Left lung (tissue), 10 donors: Measurements from ENCODE around the gene ACVR1B. TPM values are rescaled to one million over a fixed set of nuclear protein-coding genes. Genes with fewer than 3 reads are reported as not detected.

Experiments
- ATAC-seq: fragments of 200-7000 bp; cut with Tn5 transposase; one replicate; pipeline ENCODE4 v1.9.1; 2020; ENCODE audit warnings: moderate library complexity
- DNase-seq, 4 donors: peaks; one replicate each; pipeline ENCODE4 v3.0.0-alpha.2; 2013 to 2020
- H3K27ac ChIP-seq, 2 donors: fragments of 200-600 bp; sonication (generic) in 1 of 2; one replicate each; pipeline versions ENCODE4 v1.5.0 to v1.8.0; 2020 to 2021
- H3K27me3 ChIP-seq, 2 donors: fragments of 200-600 bp; sonication (generic) in 1 of 2; one replicate each; pipeline versions ENCODE4 v1.5.0 to v1.8.0; 2020 to 2021
- H3K36me3 ChIP-seq, 2 donors: fragments of 200-600 bp; sonication (generic) in 1 of 2; one replicate each; pipeline versions ENCODE4 v1.5.0 to v1.8.0; 2020 to 2021
- H3K4me1 ChIP-seq, 2 donors: fragments of 200-600 bp; one replicate each; pipeline ENCODE4 v1.8.0; 2021
- H3K4me3 ChIP-seq, 2 donors: fragments of 200-600 bp; sonication (generic) in 1 of 2; one replicate each; pipeline versions ENCODE4 v1.5.0 to v1.8.0; 2020 to 2021; ENCODE audit warnings: mild to moderate bottlenecking in 1 of 2
- H3K9me3 ChIP-seq, 2 donors: fragments of 200-600 bp; sonication (generic) in 1 of 2; one replicate each; pipeline versions ENCODE4 v1.5.0 to v1.8.0; 2020 to 2021
- intact Hi-C, 2 donors: fragments of 100-400 bp; cut with DNase I; formaldehyde crosslinking; loops; one replicate each; pipeline versions ENCODE4 v1.11.2 to v1.14.2; 2022
- polyA plus RNA-seq, 6 donors: library from polyadenylated mRNA; unstranded; fragments of 120-200 nt; gene quantifications; one replicate each; pipeline ENCODE4 v1.2.1, GENCODE V29; 2013; ENCODE audit not compliant: insufficient read length in 6 of 6
- total RNA-seq, 2 donors: library from RNA; stranded (reverse); fragmentation: NEBNext Ultra II Directional; extraction: Animal tissue kit (Norgen Biotek cat#: 25700); gene quantifications; one replicate each; pipeline ENCODE4 v1.2.1, GENCODE V29; 2021
- TF ChIP-seq, protein P1 (sequence below), 2 donors: fragments of 200-600 bp; sonication (generic) in 1 of 2; IDR thresholded peaks; one replicate each; pipeline versions ENCODE4 v1.5.0 to v1.8.0; 2021; ENCODE audit warnings: antibody characterized with exemption in 2 of 2
- donor health status: DM: no; HTN: yes; CAD: no.
- donor health status: DM: no; HTN: no; CAD: no.

The ACVR1B gene
- total and polyA plus RNA-seq, 8 donors, result 13.2 to 26.6 (median 16.5) TPM

DNA sequence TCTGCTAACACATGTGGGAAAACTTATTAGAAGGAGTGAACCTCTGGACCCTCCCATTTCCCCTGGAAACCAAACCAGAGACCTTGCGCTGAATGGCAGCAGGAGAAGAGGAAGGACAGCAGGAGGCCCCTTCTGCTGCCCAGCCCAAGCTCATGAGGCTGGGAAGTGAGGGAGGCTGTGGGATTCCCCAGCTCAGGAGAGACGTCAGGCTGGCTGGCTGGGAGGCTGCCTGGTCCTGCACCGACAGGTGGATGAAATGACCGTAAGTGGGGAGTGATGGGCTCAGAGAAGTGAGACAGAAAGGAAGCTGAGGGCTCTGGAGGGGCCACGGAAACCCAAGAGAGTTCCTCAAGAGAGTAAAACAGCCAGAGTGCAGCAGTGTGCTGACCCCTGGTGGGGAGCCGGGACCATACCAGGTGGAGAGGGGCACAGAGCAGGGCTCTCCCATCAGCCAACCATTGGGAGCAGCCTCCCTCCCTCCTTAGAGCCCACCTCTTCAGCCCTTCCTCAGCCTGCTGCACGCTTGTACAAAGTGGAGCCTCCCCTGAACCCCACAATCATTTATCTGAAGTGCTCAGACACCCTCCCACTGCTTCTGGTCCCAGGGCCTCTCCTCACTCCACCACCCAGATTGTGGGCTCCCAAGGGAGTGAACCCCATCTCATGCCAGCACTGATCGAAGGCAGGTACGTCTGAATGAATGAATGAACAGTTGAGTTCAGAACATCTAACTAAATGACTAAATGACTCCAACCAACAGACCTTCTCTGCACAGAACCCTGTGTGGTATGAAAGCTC is 69.2 kb downstream of the ACVR1B start:
- peaks cover 0 to 17% of the 10 kb centered on the region in 2 donors for H3K27me3 ChIP-seq
- DNase-seq (peak in 1 of 4 donors; percentile 65), ATAC-seq (peak; percentile 9)
- H3K36me3 ChIP-seq, result peaks cover 0 to 3% of the 10 kb centered on the region in 2 donors
- H3K27ac ChIP-seq, result no peak overlapping the region
- H3K9me3 ChIP-seq, result no peaks in the 10 kb centered on the region
- intact Hi-C loops, result loop anchor here in 1 of 2 donors (10.0 kb wide), 1 partner anchor 104 kb away; no protein-coding TSS in a partner anchor
- no peak overlapping the region for H3K4me3 ChIP-seq
- peaks cover 3 to 41% of the 10 kb centered on the region in 2 donors for H3K4me1 ChIP-seq
- TF ChIP-seq, protein P1, sequence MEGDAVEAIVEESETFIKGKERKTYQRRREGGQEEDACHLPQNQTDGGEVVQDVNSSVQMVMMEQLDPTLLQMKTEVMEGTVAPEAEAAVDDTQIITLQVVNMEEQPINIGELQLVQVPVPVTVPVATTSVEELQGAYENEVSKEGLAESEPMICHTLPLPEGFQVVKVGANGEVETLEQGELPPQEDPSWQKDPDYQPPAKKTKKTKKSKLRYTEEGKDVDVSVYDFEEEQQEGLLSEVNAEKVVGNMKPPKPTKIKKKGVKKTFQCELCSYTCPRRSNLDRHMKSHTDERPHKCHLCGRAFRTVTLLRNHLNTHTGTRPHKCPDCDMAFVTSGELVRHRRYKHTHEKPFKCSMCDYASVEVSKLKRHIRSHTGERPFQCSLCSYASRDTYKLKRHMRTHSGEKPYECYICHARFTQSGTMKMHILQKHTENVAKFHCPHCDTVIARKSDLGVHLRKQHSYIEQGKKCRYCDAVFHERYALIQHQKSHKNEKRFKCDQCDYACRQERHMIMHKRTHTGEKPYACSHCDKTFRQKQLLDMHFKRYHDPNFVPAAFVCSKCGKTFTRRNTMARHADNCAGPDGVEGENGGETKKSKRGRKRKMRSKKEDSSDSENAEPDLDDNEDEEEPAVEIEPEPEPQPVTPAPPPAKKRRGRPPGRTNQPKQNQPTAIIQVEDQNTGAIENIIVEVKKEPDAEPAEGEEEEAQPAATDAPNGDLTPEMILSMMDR (IDR thresholded peaks at IDR 0.05), result peak; percentile 62 to 64

DNA sequence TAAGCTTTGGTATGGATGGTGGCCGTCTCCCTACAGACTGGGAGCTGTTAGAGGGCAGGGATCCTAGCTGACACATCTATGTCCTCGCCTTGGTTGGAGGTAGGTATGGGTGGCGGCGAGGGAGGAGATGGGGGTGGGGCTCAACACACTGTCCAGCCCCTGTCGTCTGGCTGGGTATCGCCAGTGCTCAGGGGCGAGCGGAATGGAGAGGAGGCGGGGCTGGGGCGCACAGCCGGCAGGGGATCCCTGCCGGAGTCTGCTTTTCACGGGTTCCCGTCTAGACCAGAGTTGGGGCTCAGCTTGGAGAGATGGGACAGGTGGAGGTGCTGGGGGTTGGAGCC is 71.3 kb downstream of the ACVR1B start:
- Histone ChIP-seq H3K27me3 (peaks cover 0 to 14% of the 10 kb centered on the region in 2 donors), H3K36me3 (no peaks in the 10 kb centered on the region), H3K9me3 (no peaks in the 10 kb centered on the region), H3K4me1 (peaks cover 3 to 48% of the 10 kb centered on the region in 2 donors), H3K4me3 (peak overlapping the region; percentile 37 to 47), H3K27ac (peak overlapping the region; percentile 2 to 85)
- intact Hi-C loops, result loop anchor here in 1 of 2 donors (10.0 kb wide), 1 partner anchor 102 kb away; no protein-coding TSS in a partner anchor
- ATAC-seq (no peak), DNase-seq (no peak)
- TF ChIP-seq, protein P1 (IDR thresholded peaks at IDR 0.05), result no peak

DNA sequence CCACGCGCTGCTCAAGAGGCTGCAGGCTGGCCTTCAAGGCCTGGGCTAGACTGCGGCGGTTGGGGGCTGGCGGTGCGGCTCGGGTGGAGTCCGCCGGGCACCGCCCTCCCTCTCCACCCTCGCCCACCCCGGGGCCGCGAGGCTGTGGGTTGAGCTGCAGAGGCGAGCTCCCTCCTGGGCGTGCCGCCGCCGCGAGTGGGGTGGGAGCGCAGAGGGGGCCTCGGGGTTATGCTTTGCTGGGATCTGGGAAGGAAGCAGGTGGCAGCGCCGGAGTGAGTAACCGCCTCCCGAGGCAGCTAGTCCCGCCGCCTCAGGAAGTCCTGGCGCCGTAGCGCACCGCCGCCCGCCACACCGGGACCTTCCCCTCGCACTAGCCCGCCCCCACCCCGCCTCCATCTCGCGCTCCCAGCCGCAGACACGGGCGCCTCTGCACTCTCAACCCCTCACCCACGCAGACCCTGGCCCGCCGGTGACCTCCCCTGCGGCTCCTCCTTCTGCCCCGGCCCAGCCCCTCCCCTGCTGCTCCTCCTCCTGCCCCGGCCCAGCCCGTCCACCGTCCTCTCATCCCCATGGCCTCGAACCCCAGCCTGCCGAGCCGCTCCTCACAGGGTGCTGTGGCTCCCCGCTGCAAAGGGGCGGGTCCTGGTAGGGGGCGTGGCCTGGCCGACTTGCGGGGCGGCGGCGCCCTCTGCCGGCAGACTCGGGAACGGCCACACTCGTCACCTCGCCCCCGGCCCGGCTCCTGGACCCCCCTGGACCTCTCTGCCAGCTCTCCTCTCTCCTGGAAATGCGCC is 71.9 kb downstream of the ACVR1B start:
- DNase-seq, result peak in 3 of 4 donors; percentile 84 to 99 (median 91)
- Histone ChIP-seq H3K4me1 (peaks cover 3 to 48% of the 10 kb centered on the region in 2 donors), H3K9me3 (no peaks in the 10 kb centered on the region), H3K4me3 (peak overlapping the region; percentile 37 to 47), H3K27me3 (peaks cover 0 to 14% of the 10 kb centered on the region in 2 donors), H3K27ac (peak overlapping the region; percentile 31 to 85), H3K36me3 (no peaks in the 10 kb centered on the region)
- ATAC-seq, result peak; percentile 80
- intact Hi-C loops, result loop anchor here in 1 of 2 donors (10.0 kb wide), 1 partner anchor 101 kb away; no protein-coding TSS in a partner anchor
- TF ChIP-seq, protein P1 (IDR thresholded peaks at IDR 0.05), result peak; percentile 92 to 94

DNA sequence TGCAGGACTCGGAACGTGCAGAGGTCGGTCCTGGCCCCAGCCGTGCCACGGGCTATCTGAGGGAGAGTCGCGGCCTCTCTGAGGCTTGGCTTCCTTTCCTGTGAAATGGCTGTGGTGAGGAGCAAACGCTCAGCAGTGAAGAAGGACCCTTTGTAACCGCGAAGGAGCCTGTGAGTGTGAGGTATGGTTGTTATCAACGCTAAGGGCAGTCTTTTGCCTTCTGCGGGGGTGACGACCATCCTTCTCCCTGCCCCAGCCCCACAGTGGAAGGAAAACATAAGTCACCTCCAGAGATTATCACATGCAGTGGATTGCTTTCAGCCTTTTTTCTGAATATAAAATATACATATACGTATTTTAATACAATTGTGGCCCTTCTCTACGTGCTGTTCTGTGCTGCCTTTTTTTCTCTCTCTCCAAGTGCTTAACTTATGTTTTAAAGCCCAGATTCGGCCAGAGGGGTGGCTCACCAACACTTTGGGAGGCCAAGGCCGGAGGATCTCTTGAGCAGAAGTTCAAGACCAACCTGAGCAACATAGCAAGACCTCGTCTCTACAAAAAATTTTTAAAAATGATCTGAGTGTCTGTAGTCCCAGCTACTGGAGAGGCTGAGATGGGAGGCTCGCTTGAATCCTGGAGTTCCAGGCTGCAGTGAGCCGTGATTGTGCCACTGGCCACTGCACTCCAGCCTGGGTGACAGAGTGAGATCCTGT is 72.6 kb downstream of the ACVR1B start:
- TF ChIP-seq, protein P1 (IDR thresholded peaks at IDR 0.05), result peak in 1 of 2 donors; percentile 37
- intact Hi-C loops, result loop anchor here in 1 of 2 donors (10.0 kb wide), 1 partner anchor 101 kb away; no protein-coding TSS in a partner anchor
- Histone ChIP-seq H3K27ac (peak overlapping the region; percentile 31 to 85), H3K36me3 (no peaks in the 10 kb centered on the region), H3K4me1 (peaks cover 3 to 48% of the 10 kb centered on the region in 2 donors), H3K9me3 (no peaks in the 10 kb centered on the region), H3K4me3 (peak overlapping the region; percentile 37 to 47), H3K27me3 (peaks cover 0 to 14% of the 10 kb centered on the region in 2 donors)
- no peak for ATAC-seq
- no peak for DNase-seq
